HEK293 (cell line): ENCODE results near the gene EHMT1.

Source experiments
- CTCF ChIA-PET: fragments of 350-600 bp; formaldehyde crosslinking; extraction: SDS; loops from one replicate; lab custom pipeline; 2021; ENCODE audit warnings: antibody characterized with exemption; lab: Yijun Ruan, JAX
- POLR2A ChIA-PET: fragments of 300-600 bp; formaldehyde crosslinking; extraction: SDS; loops from one replicate; lab custom pipeline; 2020; ENCODE audit warnings: antibody characterized with exemption, inconsistent platforms; lab: Yijun Ruan, JAX
- H3K27ac ChIP-seq: fragments of 200-500 bp; sonication (Bioruptor generic); 2 replicates; pipeline ENCODE4 v1.5.1; 2014; ENCODE audit warnings: low read depth, low read length, control low read depth, inconsistent platforms; ENCODE audit errors: extremely low read depth
- H3K36me3 ChIP-seq, 2 experiments: fragments of 200-500 bp in 1 of 2; sonication (Bioruptor generic) in 1 of 2; 1 replicate in 1 of 2; 2 replicates in 1 of 2; pipeline ENCODE4 v1.5.1; 2014 to 2017; ENCODE audit warnings: inconsistent platforms in 2 of 2, low read length in 2 of 2; ENCODE audit not compliant: control insufficient read depth in 2 of 2, insufficient read depth in 1 of 2
- H3K4me1 ChIP-seq: fragments of 200-500 bp; sonication (Bioruptor generic); 2 replicates; pipeline ENCODE4 v1.5.1; 2014; ENCODE audit warnings: mild to moderate bottlenecking, low read length, inconsistent platforms; ENCODE audit not compliant: control insufficient read depth, insufficient read depth
- H3K4me3 ChIP-seq: 2 replicates; pipeline ENCODE4 v1.5.1; 2011; ENCODE audit warnings: low read depth, mild to moderate bottlenecking, control low read depth, low read length, moderate library complexity
- H3K9me3 ChIP-seq: fragments of 200-500 bp; sonication (Bioruptor generic); 2 replicates; pipeline ENCODE4 v1.5.1; 2014; ENCODE audit warnings: low read depth, low read length, inconsistent platforms; ENCODE audit not compliant: control insufficient read depth, insufficient read depth
- KLF1 ChIP-seq: fragments of 450-650 bp; formaldehyde crosslinking; IDR thresholded peaks from 2 replicates; pipeline ENCODE4 v1.5.1; 2016; ENCODE audit warnings: missing biosample characterization, missing genetic modification characterization
- KLF9 ChIP-seq: fragments of 450-650 bp; formaldehyde crosslinking; IDR thresholded peaks from 2 replicates; pipeline ENCODE4 v1.5.1; 2016; ENCODE audit warnings: missing biosample characterization, missing genetic modification characterization, low read depth
- MEIS1 ChIP-seq: sonication (generic); formaldehyde crosslinking; IDR thresholded peaks from 2 replicates; pipeline ENCODE4 v1.8.1; 2022; ENCODE audit warnings: missing genetic modification reagents, mild to moderate bottlenecking, borderline replicate concordance
- RBAK ChIP-seq: fragments of 450-650 bp; formaldehyde crosslinking; IDR thresholded peaks from 2 replicates; pipeline ENCODE4 v1.5.1; 2016; ENCODE audit warnings: missing biosample characterization, missing genetic modification characterization
- SCRT2 ChIP-seq: fragments of 450-650 bp; formaldehyde crosslinking; IDR thresholded peaks from 2 replicates; pipeline ENCODE4 v1.5.1; 2016; ENCODE audit warnings: missing biosample characterization, missing genetic modification characterization
- ZBTB21 ChIP-seq: fragments of 450-650 bp; formaldehyde crosslinking; IDR thresholded peaks from 2 replicates; pipeline ENCODE4 v1.5.1; 2017; ENCODE audit warnings: missing biosample characterization, missing genetic modification characterization
- ZBTB7A ChIP-seq: fragments of 450-650 bp; formaldehyde crosslinking; IDR thresholded peaks from 2 replicates; pipeline ENCODE4 v1.5.1; 2016; ENCODE audit warnings: low read depth, missing biosample characterization, missing genetic modification characterization
- ZNF132 ChIP-seq: fragments of 450-650 bp; formaldehyde crosslinking; IDR thresholded peaks from 2 replicates; pipeline ENCODE4 v1.5.1; 2017; ENCODE audit warnings: missing biosample characterization, missing genetic modification characterization, borderline replicate concordance
- ZNF133 ChIP-seq: fragments of 450-650 bp; formaldehyde crosslinking; IDR thresholded peaks from 2 replicates; pipeline ENCODE4 v1.5.1; 2016; ENCODE audit warnings: missing biosample characterization, missing genetic modification characterization
- ZNF138 ChIP-seq: fragments of 450-650 bp; formaldehyde crosslinking; IDR thresholded peaks from 2 replicates; pipeline ENCODE4 v1.5.1; 2016; ENCODE audit warnings: missing biosample characterization, missing genetic modification characterization, borderline replicate concordance
- ZNF280C ChIP-seq: fragments of 450-650 bp; formaldehyde crosslinking; IDR thresholded peaks from 2 replicates; pipeline ENCODE4 v1.5.1; 2016; ENCODE audit warnings: missing biosample characterization, missing genetic modification characterization
- ZNF596 ChIP-seq: fragments of 450-650 bp; IDR thresholded peaks from 2 replicates; pipeline ENCODE4 v1.5.0; 2018; ENCODE audit warnings: missing biosample characterization, mild to moderate bottlenecking, missing genetic modification characterization, moderate library complexity
- ZNF626 ChIP-seq: fragments of 450-650 bp; sonication (Bioruptor Pico); formaldehyde crosslinking; IDR thresholded peaks from 2 replicates; pipeline ENCODE4 v1.5.1; 2018; ENCODE audit warnings: missing biosample characterization, missing genetic modification characterization, inconsistent platforms
- TF ChIP-seq, protein P1 (sequence below): fragments of 450-650 bp; formaldehyde crosslinking; IDR thresholded peaks from 2 replicates; pipeline ENCODE4 v1.5.0; 2017; ENCODE audit warnings: missing biosample characterization, missing genetic modification characterization, borderline replicate concordance
- TF ChIP-seq, protein P2 (sequence below): fragments of 450-650 bp; formaldehyde crosslinking; IDR thresholded peaks from 2 replicates; pipeline ENCODE4 v1.5.1; 2016; ENCODE audit warnings: missing biosample characterization, missing genetic modification characterization, low read depth
- TF ChIP-seq, protein P3 (sequence below): fragments of 450-650 bp; formaldehyde crosslinking; IDR thresholded peaks from 2 replicates; pipeline ENCODE4 v1.5.1; 2016; ENCODE audit warnings: missing biosample characterization, missing genetic modification characterization
- TF ChIP-seq, protein P4 (sequence below): fragments of 450-650 bp; formaldehyde crosslinking; IDR thresholded peaks from 2 replicates; pipeline ENCODE4 v1.5.1; 2016; ENCODE audit warnings: missing biosample characterization, missing genetic modification characterization

The EHMT1 gene

DNA sequence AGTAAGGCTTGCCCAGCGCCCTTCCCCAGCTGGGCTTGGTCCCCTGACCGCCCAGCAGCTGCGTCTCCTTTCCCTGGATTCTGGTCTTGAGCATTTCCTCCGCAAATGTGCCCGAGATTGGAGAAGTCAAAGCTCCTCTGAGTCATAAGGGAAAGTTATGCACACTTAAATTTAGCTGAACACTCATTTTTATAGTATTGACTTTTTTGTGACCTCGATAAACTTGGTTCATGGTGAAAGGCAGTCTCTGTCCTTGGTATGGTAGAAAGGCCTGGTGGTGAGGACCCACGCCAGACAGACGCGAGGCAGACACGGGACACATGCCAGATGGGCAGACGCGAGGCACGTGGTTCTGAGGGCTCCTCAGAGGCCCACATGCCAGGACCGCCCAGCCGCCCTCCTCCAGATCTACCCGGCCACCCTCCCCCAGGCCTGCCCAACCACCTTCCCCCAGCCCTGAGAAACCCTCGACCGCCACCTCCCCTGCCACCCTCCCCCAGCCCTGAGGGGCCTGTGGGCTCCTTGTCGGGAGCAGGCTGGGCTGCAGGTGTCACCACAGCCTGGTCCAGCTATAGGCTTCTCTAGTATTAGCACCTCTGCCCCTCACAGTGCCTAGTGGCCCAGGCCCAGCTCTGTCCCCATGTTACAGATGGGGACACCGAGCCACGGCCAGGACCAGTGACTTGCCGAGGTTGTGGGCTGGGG is 197.9 kb downstream of the EHMT1 start (continued):
- TF ChIP-seq, protein P1, sequence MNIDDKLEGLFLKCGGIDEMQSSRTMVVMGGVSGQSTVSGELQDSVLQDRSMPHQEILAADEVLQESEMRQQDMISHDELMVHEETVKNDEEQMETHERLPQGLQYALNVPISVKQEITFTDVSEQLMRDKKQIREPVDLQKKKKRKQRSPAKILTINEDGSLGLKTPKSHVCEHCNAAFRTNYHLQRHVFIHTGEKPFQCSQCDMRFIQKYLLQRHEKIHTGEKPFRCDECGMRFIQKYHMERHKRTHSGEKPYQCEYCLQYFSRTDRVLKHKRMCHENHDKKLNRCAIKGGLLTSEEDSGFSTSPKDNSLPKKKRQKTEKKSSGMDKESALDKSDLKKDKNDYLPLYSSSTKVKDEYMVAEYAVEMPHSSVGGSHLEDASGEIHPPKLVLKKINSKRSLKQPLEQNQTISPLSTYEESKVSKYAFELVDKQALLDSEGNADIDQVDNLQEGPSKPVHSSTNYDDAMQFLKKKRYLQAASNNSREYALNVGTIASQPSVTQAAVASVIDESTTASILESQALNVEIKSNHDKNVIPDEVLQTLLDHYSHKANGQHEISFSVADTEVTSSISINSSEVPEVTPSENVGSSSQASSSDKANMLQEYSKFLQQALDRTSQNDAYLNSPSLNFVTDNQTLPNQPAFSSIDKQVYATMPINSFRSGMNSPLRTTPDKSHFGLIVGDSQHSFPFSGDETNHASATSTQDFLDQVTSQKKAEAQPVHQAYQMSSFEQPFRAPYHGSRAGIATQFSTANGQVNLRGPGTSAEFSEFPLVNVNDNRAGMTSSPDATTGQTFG, result no peak
- TF ChIP-seq ZNF138 (tag by site-specific recombination), result no peak
- TF ChIP-seq, protein P2, sequence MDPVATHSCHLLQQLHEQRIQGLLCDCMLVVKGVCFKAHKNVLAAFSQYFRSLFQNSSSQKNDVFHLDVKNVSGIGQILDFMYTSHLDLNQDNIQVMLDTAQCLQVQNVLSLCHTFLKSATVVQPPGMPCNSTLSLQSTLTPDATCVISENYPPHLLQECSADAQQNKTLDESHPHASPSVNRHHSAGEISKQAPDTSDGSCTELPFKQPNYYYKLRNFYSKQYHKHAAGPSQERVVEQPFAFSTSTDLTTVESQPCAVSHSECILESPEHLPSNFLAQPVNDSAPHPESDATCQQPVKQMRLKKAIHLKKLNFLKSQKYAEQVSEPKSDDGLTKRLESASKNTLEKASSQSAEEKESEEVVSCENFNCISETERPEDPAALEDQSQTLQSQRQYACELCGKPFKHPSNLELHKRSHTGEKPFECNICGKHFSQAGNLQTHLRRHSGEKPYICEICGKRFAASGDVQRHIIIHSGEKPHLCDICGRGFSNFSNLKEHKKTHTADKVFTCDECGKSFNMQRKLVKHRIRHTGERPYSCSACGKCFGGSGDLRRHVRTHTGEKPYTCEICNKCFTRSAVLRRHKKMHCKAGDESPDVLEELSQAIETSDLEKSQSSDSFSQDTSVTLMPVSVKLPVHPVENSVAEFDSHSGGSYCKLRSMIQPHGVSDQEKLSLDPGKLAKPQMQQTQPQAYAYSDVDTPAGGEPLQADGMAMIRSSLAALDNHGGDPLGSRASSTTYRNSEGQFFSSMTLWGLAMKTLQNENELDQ (tag by site-specific recombination), result no peak
- TF ChIP-seq ZNF280C (tag by site-specific recombination), result no peak
- TF ChIP-seq SCRT2 (tag by site-specific recombination), result no peak
- TF ChIP-seq ZNF596 (tag by site-specific recombination), result no peak
- TF ChIP-seq ZNF132 (tag by site-specific recombination), result no peak
- no peak for TF ChIP-seq ZBTB7A (tag by site-specific recombination)
- TF ChIP-seq, all 188 proteins: peak for 0

DNA sequence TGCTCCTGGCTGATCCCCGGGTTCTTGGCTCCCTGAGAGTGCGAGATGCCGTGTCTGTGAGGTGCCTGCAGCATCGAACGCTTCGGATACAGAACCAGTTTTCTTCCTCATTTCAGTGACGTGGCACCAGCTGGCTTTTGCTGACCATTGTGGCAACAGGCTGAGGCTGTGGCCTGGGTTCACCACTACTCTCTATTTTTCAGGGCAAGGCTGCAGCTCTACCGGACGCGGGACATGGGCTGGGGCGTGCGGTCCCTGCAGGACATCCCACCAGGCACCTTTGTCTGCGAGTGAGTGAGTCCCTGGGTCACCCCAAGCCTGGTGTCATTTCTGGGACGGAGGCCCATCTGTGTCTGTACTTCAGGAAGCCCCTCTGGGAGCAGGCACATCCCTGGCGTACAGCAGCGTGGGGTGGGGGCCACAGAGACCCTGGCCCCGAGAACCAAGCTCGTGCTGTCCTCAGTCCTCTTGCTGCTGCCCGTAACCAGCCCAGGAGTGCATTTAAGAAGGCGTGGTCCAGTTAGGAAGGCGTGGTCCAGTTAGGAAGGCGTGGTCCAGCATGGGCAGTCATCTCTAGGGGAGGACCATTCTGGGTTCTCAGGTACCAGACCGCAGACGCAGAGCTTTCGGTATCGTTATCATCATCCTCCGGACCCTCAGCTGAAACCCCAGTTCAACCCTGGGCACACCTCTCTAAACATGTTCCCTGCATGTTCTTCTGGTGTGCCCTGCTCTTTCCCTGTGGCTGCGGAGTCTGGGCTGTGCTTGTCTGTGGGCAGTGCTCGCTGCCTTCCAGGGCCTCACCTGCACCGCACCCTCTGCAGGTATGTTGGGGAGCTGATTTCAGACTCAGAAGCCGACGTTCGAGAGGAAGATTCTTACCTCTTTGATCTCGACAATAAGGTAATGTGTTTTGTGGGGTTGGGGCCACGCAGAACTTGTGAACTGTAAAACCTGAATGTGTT is 198.7 kb downstream of the EHMT1 start:
- POLR2A ChIA-PET, result no interaction called here
- H3K27ac ChIP-seq, result no peak overlapping the region
- H3K36me3 ChIP-seq, result peaks cover 0 to 77% of the 10 kb centered on the region in 2 experiments; a peak in 1 of 3 replicates
- CTCF ChIA-PET, result no interaction called here
- no peaks in the 10 kb centered on the region for H3K9me3 ChIP-seq
- no peak overlapping the region for H3K4me3 ChIP-seq
- no peaks in the 10 kb centered on the region for H3K4me1 ChIP-seq
- peak; percentile 79 for TF ChIP-seq KLF1 (tag by site-specific recombination)
- no peak for TF ChIP-seq MEIS1 (CRISPR knock-in tag)
- TF ChIP-seq ZNF626 (tag by site-specific recombination), result no peak
- TF ChIP-seq ZBTB21, result no peak
- TF ChIP-seq KLF9 (tag by site-specific recombination), result peak; percentile 59

- ChIA-PET CTCF (no interaction called here), POLR2A (no interaction called here)
- H3K36me3 ChIP-seq, result peaks cover 0 to 69% of the 10 kb centered on the region in 2 experiments; a peak in 1 of 3 replicates
- H3K27ac ChIP-seq, result no peak overlapping the region
- no peak overlapping the region for H3K4me3 ChIP-seq
- no peaks in the 10 kb centered on the region for H3K9me3 ChIP-seq
- no peaks in the 10 kb centered on the region for H3K4me1 ChIP-seq
- TF ChIP-seq RBAK (no peak), ZNF133 (tag by site-specific recombination) (no peak)
- TF ChIP-seq, protein P3, sequence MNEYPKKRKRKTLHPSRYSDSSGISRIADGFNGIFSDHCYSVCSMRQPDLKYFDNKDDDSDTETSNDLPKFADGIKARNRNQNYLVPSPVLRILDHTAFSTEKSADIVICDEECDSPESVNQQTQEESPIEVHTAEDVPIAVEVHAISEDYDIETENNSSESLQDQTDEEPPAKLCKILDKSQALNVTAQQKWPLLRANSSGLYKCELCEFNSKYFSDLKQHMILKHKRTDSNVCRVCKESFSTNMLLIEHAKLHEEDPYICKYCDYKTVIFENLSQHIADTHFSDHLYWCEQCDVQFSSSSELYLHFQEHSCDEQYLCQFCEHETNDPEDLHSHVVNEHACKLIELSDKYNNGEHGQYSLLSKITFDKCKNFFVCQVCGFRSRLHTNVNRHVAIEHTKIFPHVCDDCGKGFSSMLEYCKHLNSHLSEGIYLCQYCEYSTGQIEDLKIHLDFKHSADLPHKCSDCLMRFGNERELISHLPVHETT (tag by site-specific recombination), result no peak
- TF ChIP-seq, protein P4, sequence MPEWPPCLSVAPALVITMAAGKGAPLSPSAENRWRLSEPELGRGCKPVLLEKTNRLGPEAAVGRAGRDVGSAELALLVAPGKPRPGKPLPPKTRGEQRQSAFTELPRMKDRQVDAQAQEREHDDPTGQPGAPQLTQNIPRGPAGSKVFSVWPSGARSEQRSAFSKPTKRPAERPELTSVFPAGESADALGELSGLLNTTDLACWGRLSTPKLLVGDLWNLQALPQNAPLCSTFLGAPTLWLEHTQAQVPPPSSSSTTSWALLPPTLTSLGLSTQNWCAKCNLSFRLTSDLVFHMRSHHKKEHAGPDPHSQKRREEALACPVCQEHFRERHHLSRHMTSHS (tag by site-specific recombination), result no peak
These were observed 199.5 kb downstream of the EHMT1 start for GRCh38 chr9:137818286-137818685.
